SK-N-DZ (cell line): ENCODE results near the gene KRT74.
A peak's percentile ranks its signal among the peaks of the same experiment; 100 is the strongest.
"Not testable (repeated sequence)": the region's sequence is repeated elsewhere in the genome, so short reads cannot be mapped to it uniquely, and the experiment has no call there.

Experiments
- DNase-seq: peaks from one replicate; pipeline ENCODE4 v3.0.0-alpha.2; 2015; ENCODE audit warnings: low spot score

Gene KRT74

DNA sequence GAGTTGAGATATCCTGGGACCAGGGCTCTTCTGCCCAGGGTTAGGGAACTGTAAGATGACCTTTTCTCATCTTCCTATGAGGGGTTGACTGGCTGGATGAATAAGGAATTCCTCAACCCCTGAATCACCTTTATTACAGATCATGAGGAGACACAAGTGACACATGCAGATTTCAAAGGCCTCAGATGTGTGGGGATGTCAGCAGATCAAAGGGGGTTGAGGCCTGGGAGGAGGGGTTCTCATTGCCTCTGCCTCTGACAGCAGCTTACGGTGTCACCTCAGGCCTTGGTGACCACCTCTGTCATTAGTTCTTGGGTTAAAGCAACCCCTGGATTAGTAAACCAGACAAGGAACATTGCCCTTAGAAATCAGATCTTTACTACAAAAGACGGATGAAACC is 29.7 kb upstream of the KRT74 start:
- no peak for DNase-seq

- no peak for DNase-seq
These were observed 28.9 kb upstream of the KRT74 start for GRCh38 chr12:52602552-52602951.

DNA sequence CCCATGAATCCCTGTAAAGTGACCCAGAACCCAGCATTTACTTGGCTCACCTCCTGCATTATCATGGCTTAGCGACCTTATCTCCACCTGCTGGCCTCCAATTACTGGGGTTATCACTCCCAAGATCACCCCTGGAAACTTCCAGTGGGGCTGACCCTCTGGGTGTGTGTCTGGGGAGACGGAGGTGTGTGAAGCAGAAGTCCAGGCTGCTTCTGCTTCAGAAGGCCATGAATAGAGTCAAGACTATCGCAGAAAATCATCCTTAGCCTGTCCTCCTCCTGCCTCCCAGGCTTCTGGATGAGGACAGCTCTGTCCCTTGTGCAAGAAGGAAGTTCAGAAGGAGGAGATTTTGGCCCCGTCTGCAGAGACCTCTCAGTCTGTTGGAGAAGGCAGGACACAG is 28.0 kb upstream of the KRT74 start:
- peak; percentile 5 for DNase-seq

- DNase-seq: no peak
These were observed 27.4 kb upstream of the KRT74 start, which contains the start of gene KRT72 for GRCh38 chr12:52600941-52601481. Gene KRT72 (minus strand): TSS chr12:52601463. CDS start chr12:52601452, 11 bp downstream.

DNA sequence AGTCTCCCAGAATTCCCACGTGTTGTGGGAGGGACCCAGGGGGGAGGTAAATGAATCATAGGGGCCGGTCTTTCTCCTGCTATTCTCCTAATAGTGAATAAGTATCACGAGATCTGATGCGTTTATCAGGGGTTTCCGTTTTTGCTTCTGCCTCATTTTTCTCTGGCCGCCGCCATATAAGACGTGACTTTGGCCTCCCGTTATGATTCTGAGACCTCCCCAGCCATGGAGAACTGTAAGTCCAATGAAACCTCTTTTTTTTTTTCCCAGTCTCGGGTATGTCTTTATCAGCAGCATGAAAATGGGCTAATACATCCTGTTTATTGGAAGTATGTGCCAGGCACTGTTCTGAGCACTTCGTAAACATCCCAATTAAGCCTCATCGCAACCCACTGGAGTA is 26.8 kb upstream of the KRT74 start:
- DNase-seq: no peak

DNA sequence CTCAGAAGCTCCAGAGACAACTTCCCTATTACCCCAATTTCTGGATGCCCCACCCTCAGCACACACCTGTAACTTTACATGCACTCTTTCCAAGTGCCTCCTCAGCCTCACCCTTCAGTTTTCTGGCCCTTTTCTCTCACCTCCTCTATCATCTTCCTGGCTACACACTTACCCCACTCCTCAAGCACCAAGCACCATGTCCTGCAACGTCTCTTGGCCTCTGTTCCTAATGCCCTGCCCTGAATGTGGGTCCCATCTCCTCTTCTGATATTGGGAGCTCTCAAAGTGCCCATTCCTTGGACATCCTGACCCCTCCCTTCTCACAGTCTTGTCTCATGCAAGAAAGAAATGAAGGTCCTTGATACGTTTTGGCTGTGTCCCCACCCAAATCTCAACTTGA is 26.4 kb upstream of the KRT74 start:
- DNase-seq: no peak

DNA sequence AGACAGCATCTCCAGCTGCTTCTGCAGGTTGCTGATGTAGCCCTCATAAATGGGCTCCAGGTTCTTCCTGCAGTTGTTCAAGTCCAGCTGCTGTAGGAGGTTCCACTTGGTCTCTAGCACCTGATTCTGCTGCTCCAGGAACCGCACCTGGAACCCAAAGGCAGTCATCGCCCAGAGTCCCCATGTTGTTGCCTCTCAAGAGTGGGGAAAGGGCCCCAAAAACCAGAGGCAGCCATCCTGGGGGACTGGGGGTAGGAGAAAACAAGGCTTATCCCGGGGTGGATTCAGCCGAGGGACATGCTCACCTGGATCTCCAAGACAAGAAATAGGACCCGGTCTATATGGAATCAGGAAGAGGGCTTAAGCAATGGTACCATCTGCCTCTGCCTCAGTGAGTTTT is 25.3 kb upstream of the KRT74 start:
- DNase-seq: no peak

GRCh38 chr12:52594237-52594636 is 20.6 kb upstream of the KRT74 start:
- DNase-seq: not testable (repeated sequence)

- no peak for DNase-seq
These were observed 17.9 kb upstream of the KRT74 start for GRCh38 chr12:52591521-52591920.

DNA sequence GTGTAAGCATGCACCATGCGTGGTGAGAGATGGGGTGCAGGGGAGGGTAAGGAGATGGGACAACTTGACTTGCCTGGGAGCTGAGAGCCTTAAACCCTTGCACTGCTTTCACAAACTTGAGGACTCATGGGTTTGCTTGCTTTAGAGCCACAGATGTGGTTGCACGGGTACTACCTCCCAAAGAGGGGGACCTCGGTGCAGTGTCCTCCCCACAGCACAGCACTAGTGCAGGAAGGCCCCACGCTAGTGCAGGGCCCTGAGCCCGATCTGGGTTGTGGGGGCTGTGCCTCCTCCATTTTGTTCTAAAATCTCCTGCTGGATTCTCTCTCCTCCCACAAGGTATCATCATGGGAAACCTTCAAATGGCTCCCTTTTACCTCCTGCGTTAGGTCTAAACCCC is 16.4 kb upstream of the KRT74 start:
- DNase-seq: no peak

GRCh38 chr12:52587563-52587962 is 13.9 kb upstream of the KRT74 start:
- no peak for DNase-seq

DNA sequence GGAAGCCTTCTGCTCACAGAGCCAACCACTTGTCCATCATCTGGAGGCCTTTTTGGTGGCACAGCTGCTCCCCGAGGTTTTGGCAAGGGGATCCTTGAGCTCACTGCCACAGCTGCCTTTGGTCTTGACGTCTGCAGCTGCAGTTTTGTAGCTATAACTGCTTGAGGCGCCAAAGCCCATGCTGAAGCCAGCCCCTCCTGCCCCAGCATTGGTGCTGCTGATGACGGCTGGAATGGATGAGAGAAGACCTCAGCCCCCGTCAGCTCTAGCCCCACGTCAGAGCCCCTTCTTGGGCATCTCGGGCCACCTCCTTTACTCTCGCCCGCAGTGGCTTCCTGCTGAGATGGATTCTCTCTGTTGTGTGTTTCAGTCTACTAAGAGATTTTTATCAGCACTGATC is 12.3 kb upstream of the KRT74 start:
- no peak for DNase-seq

- DNase-seq: no peak
These were observed 11.4 kb upstream of the KRT74 start for GRCh38 chr12:52585066-52585465.

DNA sequence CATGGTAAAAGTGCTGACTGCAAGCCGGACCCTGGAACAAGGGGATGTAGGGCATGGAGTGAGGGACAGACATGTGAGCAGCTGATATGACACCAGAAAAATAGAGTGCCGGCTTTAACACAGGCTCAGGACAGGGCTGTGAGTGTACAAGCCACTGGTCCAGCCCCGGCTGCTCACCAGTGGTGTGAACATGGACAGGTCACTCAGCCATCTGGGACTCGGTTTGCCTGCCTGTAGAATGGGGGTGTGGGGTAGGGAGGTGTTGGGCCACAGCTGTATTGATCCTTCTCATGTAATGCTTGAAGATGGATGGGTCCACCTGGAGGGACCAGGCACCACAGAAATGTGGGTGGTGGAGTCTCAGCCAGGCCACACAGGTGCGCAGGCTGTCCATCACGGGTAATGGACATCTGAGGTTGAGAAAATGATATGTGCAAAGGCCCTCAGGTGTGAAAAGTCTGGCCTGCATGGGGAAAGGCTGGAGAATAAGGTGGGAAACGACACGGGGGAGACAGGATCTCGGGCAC is 10.6 kb upstream of the KRT74 start:
- no peak for DNase-seq

DNA sequence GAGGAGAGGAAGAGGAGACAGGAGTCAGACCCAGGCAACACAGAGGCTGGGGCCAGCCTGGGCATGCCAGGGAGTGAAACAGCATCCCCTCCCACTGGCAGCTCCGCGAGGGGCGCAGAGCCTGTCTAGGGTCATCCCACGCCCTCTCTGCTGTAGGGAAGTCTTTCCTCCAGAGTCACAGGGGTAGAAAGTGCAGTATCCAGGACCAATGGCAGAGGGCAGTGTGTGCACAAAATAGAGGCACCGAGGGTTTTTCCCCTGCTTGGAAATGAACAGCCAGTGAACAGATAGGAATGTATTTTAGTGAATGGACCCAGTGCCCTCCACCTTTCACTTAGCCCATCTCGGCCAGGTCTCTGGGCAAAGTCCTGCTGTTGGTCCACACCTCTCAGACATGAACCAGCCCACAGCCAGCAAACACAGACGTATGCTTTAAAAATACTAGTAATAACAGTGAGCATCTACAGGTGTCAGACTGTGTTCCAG is 9.4 kb upstream of the KRT74 start:
- DNase-seq: peak; percentile 8

DNA sequence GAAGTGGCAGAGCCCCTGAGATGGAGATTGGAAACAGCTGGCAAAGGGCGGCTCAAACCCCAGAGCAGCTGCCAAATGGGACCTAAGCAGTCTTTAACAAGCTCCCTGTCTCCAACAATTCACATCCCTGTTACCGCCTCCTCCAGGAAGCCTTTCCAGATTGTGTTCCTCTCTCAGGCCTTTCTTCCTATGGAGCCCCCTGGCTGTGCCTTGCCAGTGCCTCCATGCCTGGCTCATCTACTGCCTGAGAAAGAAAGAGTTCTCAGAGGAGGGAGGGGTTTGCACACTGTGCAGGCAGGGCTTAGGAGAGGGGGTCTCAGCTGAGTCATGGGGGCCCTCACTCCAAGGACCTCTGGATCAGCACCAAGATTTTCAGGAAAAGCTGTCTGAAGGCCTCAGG is 8.8 kb upstream of the KRT74 start:
- no peak for DNase-seq

- no peak for DNase-seq
These were observed 7.8 kb upstream of the KRT74 start for GRCh38 chr12:52581481-52581880.

GRCh38 chr12:52581066-52581465 is 7.4 kb upstream of the KRT74 start:
- DNase-seq: no peak

DNA sequence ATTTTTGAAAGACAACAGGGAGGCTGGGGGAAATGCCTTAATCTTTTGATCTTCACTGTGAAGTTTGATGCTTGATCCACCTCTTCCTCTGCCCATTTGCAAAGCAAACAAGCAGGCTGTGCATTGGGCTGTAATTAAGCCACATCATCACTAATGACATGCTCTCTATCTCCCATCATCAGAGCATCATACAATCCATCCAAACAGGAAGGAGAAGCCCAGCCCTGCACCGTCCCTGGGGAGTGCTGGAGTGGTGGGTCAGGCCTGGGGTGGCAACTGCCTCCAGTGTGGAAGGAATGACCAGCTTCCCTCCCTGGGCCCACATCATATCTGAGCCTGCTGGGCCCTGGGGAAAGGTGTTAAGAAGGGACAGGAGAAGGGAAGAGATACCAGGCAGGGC is 6.9 kb upstream of the KRT74 start:
- no peak for DNase-seq

DNA sequence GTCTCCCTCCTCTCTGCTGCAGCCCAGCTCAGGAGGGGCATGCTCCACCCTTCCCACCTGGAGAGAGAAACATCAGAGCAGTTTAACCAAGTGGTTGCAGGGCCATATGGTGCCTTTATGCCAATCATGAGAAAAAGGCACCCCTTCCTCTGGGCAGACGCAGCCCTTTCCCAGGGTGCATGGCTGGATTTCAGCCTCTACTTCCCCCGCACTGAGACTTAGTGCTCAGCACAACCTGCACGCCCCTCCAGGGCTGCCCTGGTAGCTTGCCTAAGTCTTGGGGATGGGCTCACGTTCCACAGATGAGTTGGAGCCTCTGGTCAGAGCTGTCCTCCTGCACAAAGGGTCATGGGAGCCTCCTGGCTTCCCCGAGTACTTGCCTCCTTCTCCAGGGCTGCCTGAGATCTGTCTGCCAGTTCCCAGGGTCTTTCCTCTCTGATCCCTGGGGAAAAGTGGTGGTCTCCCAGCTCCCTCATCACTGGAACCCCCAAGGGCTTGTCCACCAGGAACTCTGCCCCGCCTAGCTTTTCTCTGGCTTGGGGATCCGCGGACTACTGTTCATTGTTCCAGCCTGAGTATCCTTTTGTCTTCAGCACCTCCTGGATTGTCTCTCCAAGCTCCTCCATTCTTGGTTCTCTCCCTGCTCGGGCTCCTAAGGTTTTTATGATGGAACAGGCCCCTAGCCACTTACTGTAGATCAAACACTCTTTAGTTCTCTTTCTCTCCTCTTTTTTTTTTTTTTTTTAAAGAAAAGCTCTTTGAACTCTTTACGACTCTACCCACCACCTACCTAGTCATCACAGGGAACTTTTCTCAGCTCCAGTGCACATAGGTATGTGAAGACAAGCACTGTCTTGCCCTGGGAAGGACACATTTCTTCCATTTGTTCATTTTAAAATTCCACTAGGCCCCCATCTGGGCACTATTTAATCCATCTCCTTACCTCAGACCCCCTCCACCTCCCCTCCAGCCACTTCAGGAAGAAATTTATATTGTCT is 6.1 kb upstream of the KRT74 start:
- DNase-seq: no peak

GRCh38 chr12:52578469-52578868 is 4.8 kb upstream of the KRT74 start:
- no peak for DNase-seq

- DNase-seq: no peak
These were observed 3.7 kb upstream of the KRT74 start for GRCh38 chr12:52577316-52577715.

GRCh38 chr12:52575948-52576347 is 2.3 kb upstream of the KRT74 start:
- DNase-seq: no peak
